Thymus (tissue), 11 donors: ENCODE results near the gene ASB15. TPM values are rescaled to one million over a fixed set of nuclear protein-coding genes. Genes with fewer than 3 reads are reported as not detected.

Experiments
- DNase-seq, 9 donors: peaks; one replicate each; pipeline ENCODE4 v3.0.0-alpha.2; 2013; ENCODE audit warnings: low spot score in 9 of 9, low read depth in 6 of 9, missing footprints in 1 of 9
- H3K27ac ChIP-seq, 2 donors: one replicate each; pipeline ENCODE4 v1.5.1; 2013; ENCODE audit warnings: control low read depth in 1 of 2, low read depth in 1 of 2, low read length in 1 of 2, mild to moderate bottlenecking in 1 of 2, moderate library complexity in 1 of 2
- H3K27me3 ChIP-seq, 2 donors: one replicate each; pipeline ENCODE4 v1.5.1; 2013; ENCODE audit warnings: low read length in 1 of 2; ENCODE audit not compliant: control insufficient read depth in 2 of 2, insufficient read depth in 1 of 2
- H3K36me3 ChIP-seq, 2 donors: one replicate each; pipeline ENCODE4 v1.5.1; 2013; ENCODE audit warnings: low read length in 1 of 2, mild to moderate bottlenecking in 1 of 2, moderate library complexity in 1 of 2; ENCODE audit not compliant: control insufficient read depth in 2 of 2, insufficient read depth in 2 of 2
- H3K4me1 ChIP-seq, 2 donors: one replicate each; pipeline ENCODE4 v1.5.1; 2013; ENCODE audit warnings: low read length in 2 of 2; ENCODE audit not compliant: control insufficient read depth in 2 of 2, insufficient read depth in 2 of 2
- H3K4me3 ChIP-seq, 2 donors: one replicate each; pipeline ENCODE4 v1.5.1; 2013; ENCODE audit warnings: low read length in 2 of 2, control low read depth in 1 of 2, mild to moderate bottlenecking in 1 of 2
- H3K9me3 ChIP-seq, 2 donors: one replicate each; pipeline ENCODE4 v1.5.1; 2013; ENCODE audit warnings: low read length in 1 of 2, mild to moderate bottlenecking in 1 of 2; ENCODE audit not compliant: control insufficient read depth in 2 of 2, insufficient read depth in 1 of 2
- WGBS: extraction: QIAGEN DNeasy Blood & Tissue Kit; methylation state at CpG from one replicate; pipeline ENCODE4 v1.1.7; 2013; 5-methylcytosine and 5-hydroxymethylcytosine counted together
- polyA plus RNA-seq: library from polyadenylated mRNA; stranded (reverse); fragments of 200-250 nt; gene quantifications from one replicate; pipeline ENCODE4 v1.2.3, GENCODE V29; 2013
- total RNA-seq: library from RNA; stranded (reverse); fragments of 120-200 nt; gene quantifications from one replicate; pipeline ENCODE4 v1.2.4, GENCODE V29; 2013
- donor health status: healthy.

The ASB15 gene
- total and polyA plus RNA-seq, 2 donors, result 0.05 TPM; not detected in 1

DNA sequence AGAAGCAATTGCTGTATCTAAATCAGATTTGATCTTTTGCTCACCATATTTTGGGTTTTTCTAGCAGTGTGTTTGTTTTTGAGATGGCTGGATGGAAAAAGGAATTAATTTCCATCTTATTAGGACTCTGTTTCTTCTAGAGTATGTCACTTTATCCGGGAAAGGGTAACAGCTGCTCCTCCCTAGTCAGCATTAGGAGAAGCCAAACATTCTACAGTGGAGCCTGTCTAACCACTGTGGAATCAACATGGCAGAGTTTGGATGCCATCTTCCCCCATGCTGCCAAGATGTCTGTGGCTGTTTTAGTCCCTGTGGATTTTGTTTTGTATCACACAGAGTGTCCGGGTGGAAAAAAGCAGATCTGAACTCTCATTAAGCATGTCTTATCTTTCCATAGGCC is 38.0 kb downstream of the ASB15 start:
- Histone ChIP-seq H3K36me3 (no peaks in the 10 kb centered on the region), H3K27ac (no peak overlapping the region), H3K9me3 (no peaks in the 10 kb centered on the region), H3K4me3 (no peak overlapping the region), H3K27me3 (peaks cover 0 to 7% of the 10 kb centered on the region in 2 donors), H3K4me1 (no peaks in the 10 kb centered on the region)
- DNase-seq, result no peak
- 95% methylated on average over 2 of the region's 2 CpGs for WGBS

DNA sequence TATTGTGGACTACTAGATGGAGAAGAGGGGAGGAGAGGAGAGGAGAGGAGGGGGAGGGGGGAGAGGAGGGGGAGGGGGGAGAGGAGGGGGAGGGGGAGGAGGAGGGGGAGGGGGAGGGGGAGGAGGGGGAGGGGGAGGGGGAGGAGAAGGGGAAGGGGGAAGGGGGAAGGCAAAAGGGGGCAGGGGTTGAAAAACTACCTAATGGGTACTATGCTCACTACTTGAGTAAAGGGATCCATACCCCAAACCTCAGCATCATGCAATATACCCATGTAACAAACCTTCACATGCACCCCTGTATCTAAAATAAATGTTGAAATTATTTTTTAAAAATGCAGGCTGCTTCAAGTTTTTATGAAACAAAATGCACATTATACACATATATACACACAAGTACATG is 39.0 kb downstream of the ASB15 start:
- no peaks in the 10 kb centered on the region for H3K4me1 ChIP-seq
- H3K27me3 ChIP-seq, result peaks cover 0 to 9% of the 10 kb centered on the region in 2 donors
- no peaks in the 10 kb centered on the region for H3K9me3 ChIP-seq
- no peak for DNase-seq
- no peak overlapping the region for H3K4me3 ChIP-seq
- H3K27ac ChIP-seq, result no peak overlapping the region
- no peaks in the 10 kb centered on the region for H3K36me3 ChIP-seq

DNA sequence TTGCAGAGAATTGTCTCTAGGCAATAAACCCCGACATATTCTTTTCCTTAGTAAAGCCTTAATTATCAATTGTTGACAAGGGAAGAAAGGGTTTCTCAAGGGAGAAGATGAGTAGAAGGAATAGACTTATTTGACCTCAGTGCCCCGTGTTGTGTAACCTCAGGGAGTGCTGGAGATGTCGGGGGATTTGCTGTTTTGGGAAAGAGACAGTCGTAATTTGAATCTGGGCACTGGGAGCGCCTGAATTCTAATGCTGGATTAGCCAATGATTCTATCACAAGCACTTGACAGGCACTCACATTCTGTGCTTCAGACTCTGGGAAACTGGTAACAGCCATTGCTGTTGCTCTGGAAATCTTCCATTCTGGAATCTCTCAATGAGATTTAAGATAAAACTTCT is 40.3 kb downstream of the ASB15 start:
- 93% methylated on average over 5 of the region's 5 CpGs for WGBS
- H3K27ac ChIP-seq, result no peak overlapping the region

DNA sequence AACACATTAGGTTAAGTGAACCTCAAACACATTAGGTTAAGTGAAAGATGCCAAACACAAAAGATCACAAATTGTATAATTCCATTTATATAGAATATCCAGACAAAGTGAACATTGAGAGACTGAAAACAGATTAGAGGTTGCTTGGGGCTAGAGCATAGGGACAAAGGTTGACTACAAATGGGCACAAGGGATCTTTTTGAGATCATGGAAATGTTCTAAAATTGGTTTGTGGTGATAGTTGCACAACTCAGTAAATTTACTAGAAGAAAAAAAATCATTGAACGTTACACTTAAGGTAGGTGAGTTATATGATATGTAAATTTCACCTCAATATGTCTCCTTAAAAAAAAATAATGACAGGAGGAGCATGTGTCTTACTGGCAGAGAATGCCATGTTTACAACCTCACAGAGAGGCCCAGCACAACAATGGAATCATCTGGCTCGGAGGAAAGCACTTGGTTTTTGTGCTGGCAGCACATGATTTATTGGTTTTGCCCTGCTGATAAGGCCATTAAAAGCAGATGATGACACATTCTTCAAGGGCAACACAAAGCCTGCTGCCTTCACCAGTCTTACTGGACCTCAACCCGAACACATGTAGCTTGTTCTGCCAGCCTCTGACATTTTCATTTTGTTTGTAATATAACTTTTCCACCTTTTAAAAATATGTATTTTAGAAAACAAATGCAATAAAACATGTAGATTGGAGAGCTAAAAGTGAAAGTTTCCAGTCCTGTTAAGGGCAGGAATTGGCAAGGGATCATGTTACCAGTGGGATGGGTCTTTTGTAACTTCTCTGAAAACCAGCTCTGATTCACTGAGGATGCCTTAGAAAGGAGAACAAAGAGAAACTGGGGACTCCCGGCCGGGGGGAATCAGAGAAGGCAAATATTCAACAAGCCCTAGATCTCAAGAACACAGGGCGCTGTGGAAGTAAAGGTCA is 42.1 kb downstream of the ASB15 start:
- Histone ChIP-seq H3K9me3 (no peaks in the 10 kb centered on the region), H3K4me1 (no peaks in the 10 kb centered on the region), H3K27me3 (peaks cover 0 to 14% of the 10 kb centered on the region in 2 donors), H3K36me3 (no peaks in the 10 kb centered on the region), H3K4me3 (no peak overlapping the region), H3K27ac (peak overlapping the region in 1 of 2 donors; percentile 12)
- DNase-seq, result peak in 1 of 9 donors; percentile 4
- WGBS, result 48% methylated on average over 6 of the region's 6 CpGs

More for the DNA sequence above, 40.3 kb downstream of the ASB15 start:
- Histone ChIP-seq H3K9me3 (no peaks in the 10 kb centered on the region), H3K4me3 (no peak overlapping the region), H3K27me3 (peaks cover 0 to 14% of the 10 kb centered on the region in 2 donors), H3K4me1 (no peaks in the 10 kb centered on the region), H3K36me3 (no peaks in the 10 kb centered on the region)
- DNase-seq, result no peak

DNA sequence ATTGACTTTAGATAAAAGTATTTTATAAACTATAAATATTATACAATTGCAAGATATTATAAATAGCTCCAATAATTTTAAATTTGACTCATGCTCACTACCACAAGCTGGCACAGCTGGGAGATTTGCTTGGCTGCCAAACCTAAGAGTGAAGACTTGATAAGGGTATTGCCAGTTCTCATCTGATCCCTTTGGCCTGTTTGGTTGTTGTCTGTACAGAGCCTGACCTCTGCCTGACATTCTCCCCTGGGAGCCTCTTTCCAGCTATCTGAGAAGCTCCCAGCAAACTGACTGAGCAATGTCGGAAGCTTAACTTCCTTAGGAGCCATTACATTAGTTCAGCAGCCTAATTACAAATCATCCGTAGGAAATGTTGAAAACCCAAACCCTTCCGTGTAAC is 43.9 kb downstream of the ASB15 start:
- Histone ChIP-seq H3K9me3 (no peaks in the 10 kb centered on the region), H3K27ac (no peak overlapping the region), H3K27me3 (peaks cover 0 to 14% of the 10 kb centered on the region in 2 donors), H3K4me3 (no peak overlapping the region), H3K4me1 (no peaks in the 10 kb centered on the region), H3K36me3 (no peaks in the 10 kb centered on the region)
- WGBS, result 64% methylated on average over 3 of the region's 3 CpGs
- DNase-seq, result no peak

DNA sequence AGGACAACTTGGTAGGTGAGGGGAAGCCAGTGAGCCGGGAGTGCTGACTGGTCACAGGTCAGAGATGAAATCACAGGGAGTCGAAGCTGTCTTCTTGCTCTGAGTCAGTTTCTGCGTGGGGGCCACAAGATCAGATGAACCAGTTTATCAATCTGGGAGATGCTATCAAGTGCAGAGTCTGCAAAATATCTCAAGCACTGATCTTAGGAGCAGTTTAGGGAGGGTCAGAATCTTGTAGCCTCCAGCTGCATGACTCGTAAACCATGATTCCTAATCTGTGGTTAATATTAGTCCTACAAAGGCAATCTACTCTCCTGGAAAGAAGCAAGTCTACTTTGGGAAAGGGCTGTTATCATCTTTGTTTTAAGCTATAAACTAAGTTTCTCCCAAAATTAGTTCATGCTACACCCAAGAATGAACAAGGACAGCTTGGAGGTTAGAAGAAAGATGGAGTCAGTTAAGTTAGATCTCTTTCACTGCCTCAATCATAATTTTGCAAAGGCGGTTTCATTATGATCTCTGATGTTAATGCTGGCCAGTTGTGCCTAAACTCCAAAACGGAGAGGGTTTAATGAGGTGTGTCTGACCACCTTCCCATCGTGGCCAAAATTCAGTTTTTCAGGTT is 45.6 kb downstream of the ASB15 start:
- no peak overlapping the region for H3K27ac ChIP-seq
- no peaks in the 10 kb centered on the region for H3K9me3 ChIP-seq
- H3K4me1 ChIP-seq, result no peaks in the 10 kb centered on the region
- no peak overlapping the region for H3K4me3 ChIP-seq
- H3K27me3 ChIP-seq, result peaks cover 0 to 14% of the 10 kb centered on the region in 2 donors
- WGBS, result 95% methylated on average over 7 of the region's 7 CpGs
- DNase-seq, result no peak
- no peaks in the 10 kb centered on the region for H3K36me3 ChIP-seq

DNA sequence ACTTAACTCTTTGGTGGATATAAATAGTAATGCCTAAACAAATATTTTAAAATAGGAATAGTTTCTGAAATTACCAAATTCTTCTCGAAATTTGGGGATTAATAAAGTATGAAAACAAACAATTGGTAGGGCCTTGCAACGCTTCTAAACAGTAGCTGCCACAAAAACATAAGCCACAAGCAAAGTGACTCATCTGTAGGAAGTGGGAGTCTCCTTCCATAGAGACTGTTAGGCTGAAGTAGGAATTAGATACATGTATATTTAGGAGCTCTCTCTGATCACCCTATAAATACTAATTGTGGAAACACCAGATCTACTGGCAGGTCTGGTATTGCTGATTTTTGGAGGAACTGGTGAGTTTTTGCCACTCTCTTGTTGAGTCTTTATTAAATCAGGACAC is 48.3 kb downstream of the ASB15 start:
- 89% methylated on average over 2 of the region's 2 CpGs for WGBS

DNA sequence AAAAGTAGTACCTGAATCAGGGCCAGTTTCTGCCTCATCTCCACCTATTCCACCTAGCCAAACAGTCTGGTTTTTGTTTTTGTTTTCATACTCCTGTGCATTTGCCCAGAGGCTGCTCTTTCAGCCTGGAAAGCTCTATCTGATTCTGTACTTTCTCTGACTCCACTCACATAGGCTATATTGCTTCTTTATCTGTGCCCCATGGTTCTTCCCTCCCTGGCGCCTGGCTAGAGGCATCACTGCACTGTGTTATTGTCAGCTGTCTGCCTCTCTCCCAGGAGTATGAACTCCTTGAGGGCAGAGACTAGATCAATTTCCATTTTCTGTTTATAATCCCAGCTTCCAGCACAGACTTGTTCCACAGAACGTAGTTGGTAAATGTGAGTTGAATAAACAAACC is 49.0 kb downstream of the ASB15 start:
- H3K4me3 ChIP-seq, result no peak overlapping the region
- H3K36me3 ChIP-seq, result no peaks in the 10 kb centered on the region
- no peak overlapping the region for H3K27ac ChIP-seq
- H3K27me3 ChIP-seq, result peaks cover 0 to 5% of the 10 kb centered on the region in 2 donors
- DNase-seq, result no peak
- no peaks in the 10 kb centered on the region for H3K9me3 ChIP-seq
- 93% methylated on average over 2 of the region's 2 CpGs for WGBS
- no peaks in the 10 kb centered on the region for H3K4me1 ChIP-seq

More for the DNA sequence above, 48.3 kb downstream of the ASB15 start:
- Histone ChIP-seq H3K9me3 (no peaks in the 10 kb centered on the region), H3K27ac (no peak overlapping the region), H3K4me1 (no peaks in the 10 kb centered on the region), H3K4me3 (no peak overlapping the region), H3K27me3 (peaks cover 0 to 7% of the 10 kb centered on the region in 2 donors), H3K36me3 (no peaks in the 10 kb centered on the region)
- no peak for DNase-seq

DNA sequence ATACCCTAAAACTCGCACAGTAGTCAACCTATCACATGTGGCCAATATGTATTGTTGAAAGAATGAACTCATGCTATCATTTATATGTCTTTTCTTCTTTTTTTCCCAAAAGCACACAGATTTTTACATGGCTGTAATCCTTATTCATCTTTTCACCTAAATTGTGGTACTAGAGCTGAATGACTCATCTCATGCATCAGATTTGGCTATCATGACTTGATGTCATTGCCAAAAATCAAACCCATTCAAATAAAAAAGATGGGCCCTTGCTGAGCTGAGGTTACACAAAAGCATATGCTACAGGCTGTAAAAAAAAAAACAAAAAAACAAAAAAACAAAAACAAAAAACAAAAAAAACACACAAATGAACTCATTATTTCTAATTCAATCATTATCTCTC is 50.8 kb downstream of the ASB15 start:
- H3K36me3 ChIP-seq, result no peaks in the 10 kb centered on the region
- no peak for DNase-seq
- no peaks in the 10 kb centered on the region for H3K27me3 ChIP-seq
- 97% methylated on average over 1 of the region's 1 CpG for WGBS
- H3K27ac ChIP-seq, result no peak overlapping the region
- no peak overlapping the region for H3K4me3 ChIP-seq
- no peaks in the 10 kb centered on the region for H3K4me1 ChIP-seq
- no peaks in the 10 kb centered on the region for H3K9me3 ChIP-seq
